ENCODE data around the gene GLRX5.
"Not testable (repeated sequence)": the region's sequence is repeated elsewhere in the genome, so short reads cannot be mapped to it uniquely, and the experiment has no call there.

Gene GLRX5

DNA sequence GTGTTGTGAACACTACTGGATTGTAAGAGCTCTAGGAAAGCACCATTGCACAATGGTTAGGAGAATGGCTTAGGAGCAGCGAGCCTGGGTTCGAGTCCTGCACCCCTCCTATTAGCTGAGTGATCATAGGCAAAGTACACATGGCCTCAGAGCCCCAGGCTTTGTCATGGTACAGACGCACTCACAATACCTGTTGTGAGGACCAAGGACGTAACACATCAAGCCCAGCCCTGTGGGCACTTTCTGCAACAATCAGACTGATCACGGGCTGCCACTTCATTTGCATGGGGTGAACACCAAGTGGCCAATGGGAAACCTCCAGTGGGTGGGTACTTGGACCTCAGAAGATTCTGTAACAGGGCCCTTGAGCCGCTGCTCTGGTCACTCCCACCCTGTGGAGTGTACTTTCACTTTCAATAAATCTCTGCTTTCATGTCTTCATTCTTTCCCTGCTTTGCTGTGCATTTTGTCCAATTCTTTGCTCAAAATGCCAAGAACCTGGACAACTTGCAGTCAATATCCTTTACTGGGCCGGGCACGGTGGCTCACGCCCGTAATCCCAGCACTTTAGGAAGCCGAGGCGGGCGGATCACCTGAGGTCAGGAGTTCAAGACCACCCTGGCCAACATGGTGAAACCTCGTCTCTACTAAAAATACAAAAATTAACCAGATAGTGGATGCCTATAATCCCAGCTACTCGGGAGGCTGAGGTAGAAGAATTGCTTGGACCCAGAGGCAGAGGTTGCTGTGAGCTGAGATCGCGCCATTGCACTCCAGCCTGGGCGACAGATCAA is 28.2 kb downstream of the GLRX5 start:
- no peak for DNase-seq

DNA sequence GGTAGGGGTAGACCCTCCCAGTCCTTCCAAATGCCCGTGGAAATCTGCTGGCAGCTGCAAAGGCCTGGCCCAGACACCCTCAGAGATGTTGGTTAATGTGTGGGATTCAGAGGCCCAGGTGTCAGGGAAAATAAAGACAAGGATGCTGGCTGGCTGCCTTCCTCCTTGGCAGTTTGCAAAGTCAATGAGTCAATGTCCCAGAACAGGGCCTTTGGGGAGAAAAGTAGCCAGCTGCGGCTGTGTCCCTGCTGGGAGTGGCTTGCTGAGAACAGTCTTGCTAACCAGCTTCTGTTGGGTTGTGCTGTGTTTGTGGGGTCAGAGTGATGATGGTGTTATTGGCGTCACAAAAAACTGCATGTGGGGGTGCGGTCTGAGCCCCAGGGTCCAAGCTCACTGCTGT is 29.2 kb downstream of the GLRX5 start:
- no peak for DNase-seq

DNA sequence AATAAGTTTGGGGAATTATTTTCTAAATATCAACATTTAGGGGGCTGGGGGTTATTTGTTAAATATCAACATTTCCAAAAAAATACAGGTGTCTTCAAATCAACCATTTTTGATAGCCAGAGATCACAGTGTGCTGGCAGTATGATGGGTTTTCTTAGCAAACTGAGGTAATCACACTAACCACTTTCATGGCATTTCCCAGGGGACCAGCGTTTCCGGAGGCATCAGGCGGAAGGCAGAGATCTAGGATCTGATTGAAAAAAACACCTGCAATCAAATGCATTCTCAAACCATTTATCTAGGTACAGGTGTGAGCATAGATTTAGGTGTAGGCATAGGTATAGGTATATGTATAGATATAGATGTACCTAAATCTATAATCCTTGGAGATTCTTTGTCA is 34.6 kb downstream of the GLRX5 start:
- no peak for DNase-seq

DNA sequence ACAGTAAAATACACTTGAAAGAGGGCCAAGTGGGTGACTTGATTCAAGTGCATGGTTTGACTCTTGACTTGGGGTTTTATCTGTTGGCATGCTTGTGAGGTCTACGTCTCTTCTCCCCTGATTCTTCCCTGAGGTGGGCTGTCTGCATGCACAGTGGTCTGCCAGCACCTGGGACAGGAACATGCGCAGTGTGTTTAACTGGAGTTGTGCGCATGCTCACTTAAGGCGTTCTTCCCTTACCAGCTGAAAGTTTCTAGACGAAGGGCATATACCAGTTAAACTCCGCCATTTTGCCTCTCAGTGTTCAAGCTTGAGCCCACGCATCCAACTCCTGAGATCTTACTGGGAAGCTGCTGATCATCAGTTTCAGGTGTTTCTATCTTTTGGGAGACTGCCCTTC is 38.5 kb downstream of the GLRX5 start:
- DNase-seq = no peak

DNA sequence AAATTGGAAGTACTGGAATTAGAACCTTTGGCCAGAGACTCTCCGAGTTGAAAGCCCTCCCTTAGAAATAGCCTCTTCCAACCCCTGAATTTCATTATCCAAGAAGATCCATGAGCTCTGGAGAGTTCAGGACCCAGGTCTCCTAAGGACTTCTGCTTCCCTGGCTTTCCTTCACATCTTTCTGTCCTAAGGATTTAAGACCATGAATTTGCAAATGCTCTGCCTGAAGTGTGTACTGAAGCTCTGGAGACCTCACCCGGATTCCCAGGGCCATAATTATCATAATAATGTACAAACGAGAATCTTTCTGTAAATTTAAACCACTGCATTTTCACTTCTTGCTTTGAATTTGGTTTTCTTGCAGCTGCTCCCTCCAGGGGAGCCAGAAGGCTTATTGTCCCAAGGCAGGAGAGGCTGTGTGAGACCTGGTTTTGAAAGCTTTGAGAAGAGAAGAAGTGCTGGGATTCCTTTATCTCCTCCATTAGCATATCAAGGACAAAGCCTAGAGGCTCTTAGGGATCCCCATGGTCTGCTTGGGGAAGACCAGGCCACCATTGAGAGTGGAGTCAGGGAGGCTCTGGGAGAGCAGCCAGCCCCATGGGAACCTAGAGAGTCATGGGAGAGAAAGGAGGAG is 41.1 kb downstream of the GLRX5 start:
- DNase-seq = no peak

DNA sequence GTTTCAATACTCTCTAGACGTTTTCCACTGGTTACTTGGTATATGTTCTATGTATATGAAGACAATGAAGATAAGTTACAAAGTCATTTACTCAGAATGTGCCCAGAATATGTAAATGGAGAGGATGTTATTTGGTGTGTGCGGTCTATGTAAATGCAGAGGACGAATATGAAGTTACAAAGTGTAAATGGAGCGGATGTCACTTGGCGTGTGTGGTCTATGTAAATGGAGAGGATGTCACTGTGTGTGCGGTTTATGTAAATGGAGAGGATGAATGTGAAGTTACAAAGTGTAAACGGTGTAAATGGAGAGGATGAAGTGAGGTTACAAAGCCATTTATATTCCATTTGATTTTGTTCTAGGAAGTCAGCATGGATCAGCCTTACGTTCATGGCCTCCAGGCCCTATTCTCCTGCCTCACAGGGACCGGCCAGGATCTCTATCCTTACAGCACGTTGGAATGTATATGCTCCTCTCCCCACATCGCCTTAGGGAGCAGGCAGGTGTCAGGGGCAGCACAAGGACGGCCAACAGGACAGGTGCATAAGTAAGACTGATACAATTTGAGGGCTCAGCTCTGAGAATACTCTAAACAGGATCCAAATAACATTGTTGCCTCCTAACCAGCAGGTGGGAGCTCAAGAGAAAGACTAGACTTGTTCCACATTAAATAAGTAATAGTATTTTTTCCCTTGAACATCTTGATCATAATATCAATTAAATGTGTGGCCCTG is 42.4 kb downstream of the GLRX5 start:
- no peak for DNase-seq

DNA sequence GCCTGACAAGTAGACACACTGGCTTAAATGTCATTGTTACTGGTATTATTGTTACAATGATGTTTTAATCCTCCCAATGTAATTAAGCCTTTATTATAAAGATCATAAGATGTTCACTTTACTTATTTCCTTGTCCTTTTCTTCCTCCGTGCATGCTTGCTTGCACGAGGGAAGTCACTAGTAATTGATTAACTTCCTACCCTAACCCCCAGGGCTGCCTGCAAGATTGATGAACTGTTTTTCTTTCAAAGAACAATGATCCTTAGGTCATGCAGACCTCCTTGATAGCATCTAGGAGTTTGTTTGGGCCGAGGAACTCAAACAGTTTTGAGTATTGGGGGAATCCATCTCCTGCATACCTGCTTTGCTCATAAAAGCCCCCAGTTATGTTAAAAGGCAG is 43.0 kb downstream of the GLRX5 start:
- no peak for DNase-seq

DNA sequence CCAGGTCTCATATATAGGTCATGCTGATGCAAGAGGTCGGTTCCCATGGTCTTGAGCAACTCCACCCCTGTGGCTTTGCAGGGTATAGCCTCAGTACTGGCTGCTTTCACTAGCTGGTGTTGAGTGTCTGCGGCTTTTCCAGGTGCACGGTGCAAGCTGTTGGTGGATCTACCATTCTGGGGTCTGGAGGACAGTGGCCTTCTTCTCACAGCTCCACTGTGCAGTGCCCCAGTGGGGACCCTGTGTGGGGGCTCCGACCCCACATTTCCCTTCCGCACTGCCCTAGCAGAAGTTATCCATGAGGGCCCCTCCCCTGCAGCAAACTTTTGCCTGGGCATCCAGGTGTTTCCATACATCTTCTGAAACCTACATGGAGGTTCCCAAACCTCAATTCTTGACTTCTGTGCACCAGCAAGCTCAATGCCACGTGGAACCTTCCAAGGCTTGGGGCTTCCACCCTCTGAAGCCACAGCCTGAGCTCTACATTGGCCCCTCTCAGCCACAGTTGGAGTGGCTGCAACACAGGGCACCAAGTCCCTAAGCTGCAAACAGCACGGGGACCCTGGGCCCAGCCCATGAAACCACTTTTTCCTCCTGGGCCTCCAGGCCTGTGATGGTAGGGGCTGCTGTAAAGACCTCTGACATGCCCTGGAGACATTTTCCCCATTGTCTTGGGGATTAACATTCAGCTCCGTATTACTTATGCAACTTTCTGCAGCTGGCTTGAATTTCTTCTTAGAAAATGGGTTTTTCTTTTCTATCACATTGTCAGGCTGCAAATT is 49.2 kb downstream of the GLRX5 start:
- DNase-seq = not testable (repeated sequence)

DNA sequence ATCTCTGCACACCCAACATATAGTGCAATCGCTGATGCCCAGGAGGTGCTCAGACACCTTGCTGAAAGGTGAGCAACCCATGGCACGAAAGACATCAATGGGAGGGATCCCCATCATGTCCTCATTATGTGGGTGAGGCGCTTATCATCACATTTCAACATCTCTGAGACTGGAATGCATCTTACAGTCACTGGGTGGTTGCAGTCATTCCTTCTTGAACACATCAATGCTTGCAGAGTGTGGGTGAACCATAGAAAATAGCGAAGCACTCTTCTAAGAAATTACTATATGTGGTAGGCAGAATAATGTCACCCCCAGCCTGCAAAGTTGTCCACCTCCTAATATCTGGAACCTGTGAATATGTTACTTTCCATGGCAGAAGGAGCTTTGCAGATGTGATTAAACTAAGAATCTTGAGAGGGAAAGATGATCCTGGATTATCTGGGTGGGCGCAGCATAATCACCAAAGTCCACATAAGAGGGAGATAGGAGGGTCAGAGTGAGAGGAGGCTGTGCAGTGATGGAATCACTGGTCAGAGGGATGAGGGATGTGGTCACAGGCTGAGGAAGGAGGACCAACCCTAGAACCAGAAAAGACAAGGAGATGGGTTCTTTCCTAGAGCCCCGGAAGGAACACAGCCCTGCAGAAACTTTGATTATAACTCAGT is 51.2 kb downstream of the GLRX5 start:
- DNase-seq = no peak

DNA sequence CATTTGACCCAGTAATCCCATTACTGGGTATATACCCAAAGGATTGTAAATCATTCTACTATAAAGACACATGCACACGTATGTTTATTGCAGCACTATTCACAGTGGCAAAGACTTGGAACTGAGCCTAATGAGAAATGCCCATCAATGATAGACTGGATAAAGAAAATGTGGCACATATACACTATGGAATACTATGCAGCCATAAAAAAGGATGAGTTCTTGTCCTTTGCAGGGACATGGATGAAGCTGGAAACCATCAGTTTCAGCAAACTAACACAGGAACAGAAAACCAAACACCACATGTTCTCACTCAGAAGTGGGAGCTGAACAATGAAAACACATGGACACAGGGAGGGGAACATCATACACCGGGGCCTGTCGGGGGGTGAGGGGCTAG is 56.3 kb downstream of the GLRX5 start:
- DNase-seq = not testable (repeated sequence)
